ENCODE data around the gene LSAMP.

Gene LSAMP

GRCh38 chr3:116445311-116445841 is at the start of gene LSAMP:
Gene LSAMP (minus strand): TSS chr3:116445487.
- no peak for DNase-seq

DNA sequence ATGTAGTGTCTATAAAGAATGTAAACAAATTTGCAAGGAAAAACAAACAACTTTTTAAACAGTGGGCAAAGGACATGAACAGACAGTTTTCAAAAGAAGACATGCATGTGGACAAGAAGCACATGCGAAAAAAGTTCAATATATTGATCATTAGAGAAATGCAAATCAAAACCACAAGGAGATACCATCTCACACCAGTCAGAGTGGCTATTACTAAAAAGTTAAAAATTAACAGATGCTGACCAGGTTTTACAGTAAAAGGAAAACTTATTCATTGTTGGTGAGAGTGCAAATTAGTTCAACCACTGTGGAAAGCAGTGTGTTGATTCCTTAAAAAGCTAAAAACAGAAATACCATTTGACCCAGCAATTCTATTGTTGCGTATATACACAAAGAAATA is 47.1 kb upstream of the LSAMP start:
- no peak for DNase-seq

DNA sequence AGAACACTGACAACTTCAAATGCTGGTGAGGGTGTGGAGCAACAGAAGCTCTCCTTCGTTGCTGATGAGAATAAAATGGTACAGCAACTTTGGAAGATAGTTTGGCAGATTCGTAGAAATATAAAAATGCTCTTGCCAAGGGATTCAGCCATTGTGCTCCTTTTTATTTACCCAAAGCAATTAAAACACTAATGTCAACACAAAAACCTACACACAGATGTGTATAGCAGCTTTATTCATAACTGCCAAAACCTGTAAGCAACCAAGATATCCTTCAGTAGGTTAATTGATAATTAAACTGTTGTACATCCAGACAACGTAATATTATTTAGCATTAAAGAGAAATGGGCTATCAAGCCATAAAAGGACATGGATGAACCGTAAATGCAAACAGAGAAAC is 37.8 kb upstream of the LSAMP start:
- DNase-seq = peak; percentile 10

DNA sequence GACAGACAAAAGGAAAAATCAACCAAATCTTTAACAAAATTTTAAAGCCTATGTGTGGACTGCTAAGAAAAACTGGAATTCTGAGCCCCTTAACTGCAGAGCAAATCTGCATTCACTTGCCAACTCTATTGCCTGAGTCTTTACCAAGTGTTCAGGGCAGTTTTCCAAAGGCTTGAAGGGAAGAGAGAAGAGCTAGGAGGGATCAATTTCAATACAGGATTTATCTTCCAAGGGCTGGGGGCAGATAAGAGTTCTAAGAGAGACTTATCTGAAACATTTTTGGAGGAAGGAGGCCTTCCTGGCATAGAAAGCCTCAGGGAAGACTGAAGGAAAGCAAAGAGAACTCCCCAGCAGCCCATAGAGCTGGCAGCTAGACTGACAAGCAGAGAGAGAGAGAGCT is 31.4 kb upstream of the LSAMP start:
- DNase-seq = no peak

GRCh38 chr3:116474801-116475200 is 29.5 kb upstream of the LSAMP start:
- peak; percentile 10 for DNase-seq

DNA sequence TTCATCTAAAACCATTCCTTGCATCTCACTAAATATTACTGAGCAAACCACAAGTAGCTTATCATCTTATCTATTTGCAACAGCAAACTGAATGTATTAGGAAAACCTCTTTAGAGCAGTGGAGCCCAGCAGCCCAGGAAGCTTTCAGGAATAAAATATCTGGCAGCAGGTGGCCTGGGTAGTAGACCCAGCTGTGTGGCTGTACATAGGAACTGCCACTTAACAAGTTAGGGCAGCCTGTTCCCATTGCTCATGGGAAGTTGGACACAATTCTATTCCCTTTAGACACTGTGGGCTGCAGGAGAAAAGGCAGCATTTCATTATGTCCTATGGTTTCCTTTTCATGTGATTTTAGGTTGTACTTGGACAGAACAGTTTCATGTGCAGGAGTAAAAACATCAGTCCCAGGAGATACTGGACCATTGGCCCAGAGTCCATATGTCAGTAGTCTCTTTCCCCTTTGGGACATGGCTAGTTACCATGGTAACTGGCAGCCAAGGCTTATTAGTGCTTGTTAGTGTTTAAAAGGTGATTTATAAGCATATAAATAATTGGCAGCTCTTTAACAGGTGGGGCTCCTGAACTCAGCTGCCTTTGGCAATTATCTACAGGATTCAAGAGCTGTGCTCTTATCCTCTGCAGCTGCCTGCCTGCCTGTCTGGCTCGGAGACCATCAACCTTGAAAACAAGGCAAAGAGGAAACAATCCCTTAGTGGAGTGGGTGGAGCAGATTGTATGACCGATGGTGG is 28.9 kb upstream of the LSAMP start:
- DNase-seq = peak; percentile 73

- no peak for DNase-seq
These were observed 28.3 kb upstream of the LSAMP start for GRCh38 chr3:116473602-116474001.

GRCh38 chr3:116470605-116471197 is 25.4 kb upstream of the LSAMP start:
- DNase-seq = no peak

DNA sequence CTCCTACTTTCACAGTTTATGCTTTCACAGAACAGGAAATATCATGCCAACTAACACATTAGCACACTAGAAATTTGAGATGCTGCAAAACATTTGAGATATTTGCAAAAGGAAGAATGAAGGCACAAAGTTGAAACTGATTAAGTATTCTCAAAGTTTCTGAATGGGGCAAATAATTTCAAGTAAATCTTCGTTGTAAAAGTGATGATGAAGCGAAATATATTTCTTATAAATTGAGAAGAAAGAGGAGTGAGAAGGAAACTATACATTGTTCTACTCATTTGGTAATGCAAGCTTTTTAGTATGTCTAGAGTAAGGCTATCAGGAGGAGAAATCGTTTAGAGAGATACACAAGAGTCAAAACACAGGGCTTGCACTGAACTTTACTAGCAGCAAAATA is 24.3 kb upstream of the LSAMP start:
- DNase-seq = no peak

DNA sequence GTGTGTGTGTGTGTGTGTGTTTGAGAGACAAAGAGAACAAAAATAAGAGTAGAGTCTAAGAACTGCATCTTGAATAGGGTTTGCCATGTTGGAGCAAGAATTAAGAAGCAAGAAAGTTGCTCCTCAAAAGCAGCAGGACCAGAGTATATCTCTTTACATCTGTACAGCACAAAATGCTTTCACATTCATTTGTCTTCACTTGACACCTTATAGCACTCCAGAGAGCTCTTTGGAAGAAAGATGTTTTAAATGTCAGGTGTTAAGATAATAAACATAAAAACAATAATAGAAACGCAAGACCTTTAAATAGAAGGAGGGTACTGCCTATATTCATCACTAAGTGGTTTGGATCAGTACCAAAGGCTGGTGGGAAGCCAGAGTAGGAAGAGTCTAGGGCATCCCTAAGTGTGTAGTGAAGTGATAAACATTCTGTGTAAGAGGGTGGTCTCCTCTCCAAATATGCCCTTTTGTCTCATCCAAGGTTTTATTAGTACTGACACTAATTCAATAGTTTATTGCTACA is 19.1 kb upstream of the LSAMP start:
- DNase-seq = no peak

DNA sequence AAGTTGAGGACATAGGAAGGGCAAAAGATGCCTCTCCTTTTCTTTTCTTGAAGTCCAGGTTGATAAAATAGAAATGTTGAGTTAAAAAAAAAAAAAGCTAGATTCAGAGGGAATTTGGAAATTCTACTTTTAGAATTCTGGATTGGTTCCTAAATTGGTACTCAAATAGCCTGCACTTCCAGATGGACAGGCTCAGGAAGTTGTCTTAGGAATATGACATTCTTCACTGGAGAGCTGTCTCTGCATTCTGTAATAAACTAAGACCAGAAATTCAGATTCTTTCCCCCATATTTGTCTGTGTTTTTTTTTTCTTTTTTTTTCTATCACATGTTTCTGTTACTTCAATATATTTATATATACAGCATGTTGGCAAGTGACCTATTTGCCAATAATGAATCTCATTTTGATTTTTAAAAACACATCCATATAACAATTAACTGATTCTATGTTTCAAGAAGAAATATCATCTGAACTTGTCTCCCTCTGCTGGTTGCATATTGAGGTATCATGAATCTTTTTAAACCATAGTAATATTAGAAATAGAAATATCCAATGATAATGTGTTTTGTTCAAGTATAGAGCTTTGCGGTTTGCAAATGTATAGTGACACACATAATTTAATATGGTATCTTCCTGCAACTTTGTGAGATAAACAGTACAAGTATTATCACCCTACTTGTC is 8.5 kb upstream of the LSAMP start:
- no peak for DNase-seq

DNA sequence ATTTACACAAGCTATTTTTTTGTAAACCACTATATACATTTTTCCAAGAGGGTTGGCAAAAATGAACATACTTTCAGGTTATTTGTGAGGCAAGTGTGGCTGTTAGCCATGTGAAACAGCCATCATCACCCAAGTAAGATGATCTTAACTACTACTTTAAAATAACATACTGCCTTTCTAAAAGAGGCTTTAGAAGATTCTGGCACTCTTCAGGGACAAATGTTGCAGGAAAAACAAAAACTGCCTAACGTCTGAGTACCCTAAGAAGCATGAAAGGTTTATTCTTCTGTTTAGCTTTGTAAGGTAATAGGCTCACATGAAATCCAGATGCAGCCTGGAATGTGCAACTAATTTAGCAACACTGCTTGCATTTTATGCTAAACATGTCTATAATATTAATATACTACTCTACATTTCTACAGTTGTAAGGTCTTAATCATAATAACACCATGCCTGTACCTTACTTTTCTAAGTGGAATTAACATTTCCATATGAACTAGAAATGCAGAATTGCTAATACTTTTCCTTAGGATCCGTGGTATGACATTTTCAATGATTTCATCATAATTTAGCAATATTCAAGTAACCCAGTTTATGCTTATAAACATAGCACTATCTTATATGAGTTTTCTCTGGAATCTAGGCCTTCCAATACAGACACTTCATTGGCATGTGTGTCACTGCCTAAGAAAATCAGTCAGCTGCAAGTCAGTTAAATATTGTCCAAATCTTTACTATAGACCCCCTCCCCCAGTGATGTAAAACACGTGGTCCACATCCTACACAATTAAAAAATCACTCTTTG is 4.5 kb upstream of the LSAMP start:
- DNase-seq = no peak

DNA sequence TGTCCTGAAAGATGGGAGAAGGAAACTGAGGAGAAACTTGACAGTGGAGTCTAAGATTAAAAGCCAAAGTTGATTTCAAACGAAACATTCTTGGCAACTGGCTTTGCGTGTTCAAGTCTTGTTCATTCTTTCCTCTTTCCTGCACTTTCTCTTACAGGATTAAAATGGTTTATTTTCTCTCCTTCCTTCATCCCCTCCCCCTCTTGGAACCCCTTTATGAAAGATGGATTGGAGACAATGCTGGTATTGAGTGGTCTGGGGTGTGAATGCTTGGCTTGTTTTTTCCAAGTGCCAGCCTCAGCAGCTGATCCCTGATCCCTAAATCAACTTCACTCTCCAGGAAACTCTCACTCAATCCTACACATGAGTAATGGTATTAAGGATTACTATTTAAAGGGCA is 703 bp upstream of the LSAMP start:
- DNase-seq = no peak

DNA sequence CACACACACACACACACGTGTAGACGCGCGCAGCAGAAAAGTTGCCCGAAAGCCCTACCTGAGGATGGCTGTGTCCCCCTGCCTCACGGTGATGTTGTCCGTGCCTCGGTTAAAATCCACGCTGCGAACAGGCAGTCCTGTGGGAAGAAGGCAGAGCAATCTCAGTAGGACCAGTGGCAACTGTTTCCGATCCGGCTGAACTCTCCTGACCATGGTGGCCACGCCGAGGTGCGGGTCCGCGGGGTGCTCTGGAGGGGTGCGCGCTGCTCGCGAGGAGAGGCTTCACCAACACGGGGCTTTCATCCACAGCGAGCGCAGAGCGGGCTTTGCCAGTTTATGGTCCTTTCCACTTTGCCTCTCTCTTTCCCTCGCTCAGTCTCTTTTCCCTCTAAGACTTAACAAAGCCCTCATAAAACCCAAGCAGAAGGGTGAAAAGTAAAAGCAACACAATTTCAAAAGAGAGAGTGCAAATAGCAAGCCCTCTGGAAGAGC is 422 bp downstream of the LSAMP start:
- DNase-seq = no peak

DNA sequence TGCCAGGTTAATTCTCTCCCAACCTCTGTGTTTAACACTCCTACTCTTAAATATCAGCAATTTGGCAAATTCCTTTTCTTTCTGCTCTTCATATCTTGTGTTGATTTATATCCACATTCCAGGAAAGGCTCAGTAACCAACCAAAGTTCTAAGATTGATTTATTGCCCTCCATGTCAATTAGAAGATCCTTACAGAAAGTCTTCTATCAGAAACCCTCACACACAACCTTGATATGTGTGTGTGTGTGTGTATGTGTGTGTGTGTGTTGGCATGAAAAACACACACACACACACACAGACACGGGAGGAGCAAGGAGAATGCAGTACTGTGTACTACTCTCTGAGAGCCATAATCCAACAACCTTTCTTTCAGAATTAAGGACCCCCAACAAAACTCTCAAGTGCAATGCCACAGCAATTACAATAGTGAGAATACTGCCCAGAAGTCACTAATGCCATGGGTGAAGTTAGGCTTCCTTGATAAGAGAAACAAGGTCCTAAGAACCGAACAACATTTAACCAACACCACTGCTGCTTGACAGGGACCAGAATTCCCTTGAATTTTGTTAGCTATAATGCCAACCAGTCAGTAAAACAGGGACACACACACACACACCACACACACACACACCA is 1.1 kb downstream of the LSAMP start:
- DNase-seq = no peak

- DNase-seq = no peak
These were observed 2.1 kb downstream of the LSAMP start for GRCh38 chr3:116443191-116443661.

DNA sequence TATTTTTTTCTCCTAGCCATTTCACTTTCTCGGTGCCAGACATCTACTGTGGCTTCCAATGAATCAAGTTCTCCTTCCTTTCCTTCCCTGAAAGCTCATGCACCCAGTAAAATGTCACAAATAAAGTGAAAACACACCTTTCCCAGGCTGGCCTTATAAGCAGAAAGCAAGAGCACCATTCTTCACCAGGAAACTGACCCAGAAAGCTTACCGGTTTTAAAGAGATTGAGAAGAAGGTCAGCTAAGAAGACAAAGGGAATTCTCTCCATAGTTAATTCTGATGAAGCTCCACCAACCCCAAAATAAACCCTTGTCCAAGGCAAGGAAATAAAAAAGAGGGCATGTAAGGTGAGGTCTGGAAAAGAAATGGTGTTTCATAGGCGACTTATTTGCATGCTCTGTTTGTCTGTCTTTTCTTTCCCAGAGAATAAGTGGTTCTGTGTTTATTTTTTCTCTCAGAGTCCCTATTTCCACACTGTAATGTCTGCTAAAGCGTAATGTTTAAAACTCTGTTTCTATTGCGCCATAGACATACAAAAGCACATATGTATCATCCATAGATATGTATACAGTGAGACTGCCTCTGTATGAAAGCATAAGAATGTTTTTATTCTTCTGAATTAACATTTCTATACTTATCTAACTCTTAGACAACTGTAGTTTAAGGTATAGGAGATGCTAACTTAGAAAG is 2.8 kb downstream of the LSAMP start:
- DNase-seq = no peak

DNA sequence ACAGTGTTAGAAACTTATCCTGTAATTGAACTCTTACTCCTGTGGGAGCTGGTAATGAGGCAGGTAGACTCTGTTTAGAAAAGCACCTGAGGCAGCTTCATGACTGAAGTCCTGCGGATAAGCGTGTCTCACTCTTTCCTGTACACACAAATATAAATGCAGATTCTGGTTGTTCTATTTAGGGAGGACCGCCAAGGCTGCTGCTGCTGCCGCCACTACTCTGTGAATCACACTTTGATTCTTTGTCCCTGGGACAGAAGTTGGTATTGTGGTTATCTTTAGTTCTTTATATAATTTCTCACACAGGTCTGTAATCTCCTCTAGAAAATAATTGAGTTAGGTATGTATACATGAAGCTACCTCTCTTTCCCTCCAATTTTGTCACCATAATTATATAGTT is 3.6 kb downstream of the LSAMP start:
- DNase-seq = no peak

- no peak for DNase-seq
These were observed 5.1 kb downstream of the LSAMP start for GRCh38 chr3:116440196-116440595.

- no peak for DNase-seq
These were observed 11.7 kb downstream of the LSAMP start for GRCh38 chr3:116433552-116433951.

DNA sequence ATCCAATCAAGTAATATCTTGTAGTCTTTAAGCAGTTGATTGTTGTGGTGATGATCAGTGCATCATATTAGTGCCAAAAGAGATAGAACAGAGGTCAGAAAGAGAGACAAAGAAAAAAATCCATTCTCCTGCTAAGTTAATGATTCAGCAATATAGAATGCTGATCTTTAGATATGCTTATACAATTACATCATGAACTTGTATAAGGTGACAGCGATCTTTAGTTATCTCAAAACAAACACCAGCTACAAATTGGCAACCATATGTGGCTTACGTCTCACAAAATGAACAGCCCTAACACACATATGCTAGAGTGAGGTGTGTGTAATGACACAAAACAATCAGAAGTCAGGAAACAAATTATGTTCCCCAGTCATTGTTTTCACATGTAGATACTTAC is 12.5 kb downstream of the LSAMP start:
- no peak for DNase-seq

All from NCI-H2029 (cell line).